GM12864 (cell line): ENCODE data around the gene AIG1.

Experiments
- DNase-seq: peaks from one replicate; pipeline ENCODE4 v3.0.0-alpha.2; 2011; ENCODE audit warnings: low read depth
- H3K4me3 ChIP-seq: 2 replicates; pipeline ENCODE4 v1.5.1; 2011; ENCODE audit warnings: mild to moderate bottlenecking, low read depth, low read length, control low read depth
- TF ChIP-seq, protein P1 (sequence below): IDR thresholded peaks from 2 replicates; pipeline ENCODE4 v1.5.1; 2011; ENCODE audit warnings: low read depth, mild to moderate bottlenecking, moderate library complexity, low read length, control low read depth, inconsistent platforms; ENCODE audit errors: missing control alignments

The AIG1 gene

DNA sequence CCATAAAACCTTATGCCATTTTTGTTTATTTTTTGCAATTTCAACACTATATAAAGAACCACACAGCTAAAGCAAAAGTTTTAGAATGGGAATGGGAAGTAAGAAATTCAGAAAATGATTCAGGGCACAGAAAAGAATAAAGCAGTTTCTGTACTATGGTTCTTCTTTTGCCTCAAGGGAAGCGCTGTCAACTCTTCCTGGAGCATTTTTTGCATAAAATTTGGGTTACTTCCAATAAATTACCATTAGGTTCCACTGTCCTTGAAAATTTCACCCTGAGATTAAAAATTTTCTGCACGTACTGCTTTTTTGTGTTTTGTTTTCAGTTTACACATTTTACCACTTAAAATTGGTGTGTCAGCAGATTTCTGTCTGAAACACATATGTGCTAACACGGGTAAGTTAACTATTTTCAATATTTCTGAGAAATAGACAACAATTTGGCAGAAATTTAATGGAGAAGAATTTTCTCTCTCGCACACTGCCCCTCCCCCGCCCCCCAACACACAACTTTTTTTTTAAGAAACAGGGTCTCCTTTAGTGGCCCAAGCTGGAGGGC, 310.2 kb downstream of the AIG1 start:
- DNase-seq: no peak
- no peak overlapping the region for H3K4me3 ChIP-seq
- TF ChIP-seq, protein P1, sequence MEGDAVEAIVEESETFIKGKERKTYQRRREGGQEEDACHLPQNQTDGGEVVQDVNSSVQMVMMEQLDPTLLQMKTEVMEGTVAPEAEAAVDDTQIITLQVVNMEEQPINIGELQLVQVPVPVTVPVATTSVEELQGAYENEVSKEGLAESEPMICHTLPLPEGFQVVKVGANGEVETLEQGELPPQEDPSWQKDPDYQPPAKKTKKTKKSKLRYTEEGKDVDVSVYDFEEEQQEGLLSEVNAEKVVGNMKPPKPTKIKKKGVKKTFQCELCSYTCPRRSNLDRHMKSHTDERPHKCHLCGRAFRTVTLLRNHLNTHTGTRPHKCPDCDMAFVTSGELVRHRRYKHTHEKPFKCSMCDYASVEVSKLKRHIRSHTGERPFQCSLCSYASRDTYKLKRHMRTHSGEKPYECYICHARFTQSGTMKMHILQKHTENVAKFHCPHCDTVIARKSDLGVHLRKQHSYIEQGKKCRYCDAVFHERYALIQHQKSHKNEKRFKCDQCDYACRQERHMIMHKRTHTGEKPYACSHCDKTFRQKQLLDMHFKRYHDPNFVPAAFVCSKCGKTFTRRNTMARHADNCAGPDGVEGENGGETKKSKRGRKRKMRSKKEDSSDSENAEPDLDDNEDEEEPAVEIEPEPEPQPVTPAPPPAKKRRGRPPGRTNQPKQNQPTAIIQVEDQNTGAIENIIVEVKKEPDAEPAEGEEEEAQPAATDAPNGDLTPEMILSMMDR: no peak

DNA sequence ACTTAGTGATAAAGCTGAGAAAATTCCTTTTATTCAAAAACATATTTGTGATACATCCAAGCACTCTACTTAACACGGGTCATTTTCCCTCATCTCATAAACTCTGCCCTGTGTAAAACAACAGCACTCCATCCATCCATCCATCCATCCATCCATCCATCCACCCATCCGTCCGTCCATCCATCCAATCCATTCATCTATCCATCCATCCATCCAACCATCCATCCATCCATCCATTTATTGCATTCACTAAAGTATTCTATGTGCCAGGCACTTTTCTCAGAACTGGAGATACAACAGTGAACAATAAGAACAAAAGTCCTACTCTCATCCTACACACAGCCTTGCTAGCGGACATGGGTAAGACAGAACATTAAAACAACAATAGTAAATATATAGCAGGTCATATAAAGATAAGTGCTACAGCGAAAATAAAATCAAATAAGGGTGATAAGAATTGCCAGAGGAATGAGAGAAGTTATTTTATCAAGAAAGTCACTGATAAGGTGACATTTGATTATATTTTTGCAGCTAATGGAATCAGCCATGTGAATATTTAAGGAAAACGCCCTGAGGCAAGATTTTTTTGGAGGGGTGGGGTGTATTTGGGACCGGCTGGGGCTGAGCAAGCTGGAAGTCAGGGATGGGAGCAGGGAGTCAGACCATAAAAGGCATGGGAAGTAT, 311.7 kb downstream of the AIG1 start:
- H3K4me3 ChIP-seq: no peak overlapping the region
- TF ChIP-seq, protein P1: no peak
- DNase-seq: no peak

DNA sequence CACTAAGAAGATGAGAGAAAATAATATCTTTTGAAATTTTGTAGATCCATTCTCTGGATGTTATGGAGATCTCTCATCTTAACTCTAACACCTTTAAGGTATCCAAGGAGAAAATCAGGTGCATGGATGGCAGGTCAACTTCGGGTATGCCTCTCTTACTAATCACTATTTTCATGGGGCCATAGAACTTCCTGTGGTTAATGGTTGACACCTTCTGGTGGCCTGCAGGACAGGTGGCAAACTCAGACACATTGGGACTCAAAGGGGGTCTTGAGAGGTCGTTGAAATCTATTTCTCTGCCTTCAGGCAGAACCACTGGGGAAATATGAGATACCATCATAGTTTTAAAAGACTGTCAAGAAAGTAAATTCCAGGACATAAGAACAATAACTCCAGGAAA, 313.3 kb downstream of the AIG1 start:
- DNase-seq: no peak
- no peak overlapping the region for H3K4me3 ChIP-seq
- TF ChIP-seq, protein P1: peak; percentile 19

DNA sequence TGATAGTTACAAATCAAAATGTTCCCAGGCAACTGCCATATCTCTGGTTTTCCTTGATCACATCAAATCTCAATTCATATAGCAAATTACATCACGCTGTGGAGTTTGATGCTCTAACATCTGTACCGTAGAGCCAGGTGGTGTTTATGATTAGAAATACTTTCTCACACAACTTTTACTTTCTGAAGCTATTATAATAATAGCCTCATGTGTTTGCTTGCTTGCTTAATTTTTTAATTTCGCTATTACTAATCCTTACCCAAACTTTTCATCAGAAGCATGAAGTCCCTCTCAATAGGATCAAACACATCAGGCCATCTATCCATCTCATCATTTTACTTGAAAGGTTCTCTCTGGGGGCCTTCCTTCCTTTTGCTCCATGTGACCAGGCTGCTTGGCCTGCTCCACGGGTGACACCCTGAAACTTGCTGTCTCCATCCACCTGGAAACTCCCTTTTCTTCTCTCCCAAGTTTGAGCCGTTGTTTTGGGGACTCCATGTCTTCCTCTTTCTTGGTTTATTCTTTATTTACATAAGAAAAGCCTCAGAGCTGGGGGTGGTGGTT, 314.4 kb downstream of the AIG1 start:
- TF ChIP-seq, protein P1: no peak
- no peak for DNase-seq
- no peak overlapping the region for H3K4me3 ChIP-seq

DNA sequence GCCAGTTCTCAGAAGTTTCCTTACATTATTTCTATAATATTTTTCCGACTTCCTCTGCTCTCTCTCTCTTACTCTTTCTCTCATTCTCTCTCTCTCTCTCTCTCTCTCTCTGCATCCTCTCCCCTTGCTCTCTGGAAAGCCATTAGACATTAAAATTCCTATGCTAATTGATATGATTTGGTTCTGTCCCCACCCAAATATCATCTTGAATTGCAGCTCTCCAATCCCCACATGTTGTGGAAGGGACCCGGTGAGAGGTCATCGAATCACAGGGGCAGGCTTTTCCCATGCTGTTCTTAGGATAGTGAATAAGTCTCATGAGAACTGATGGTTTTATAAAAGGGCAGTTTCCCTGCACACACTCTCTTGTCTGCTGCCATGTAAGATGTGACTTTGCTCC, 315.7 kb downstream of the AIG1 start:
- H3K4me3 ChIP-seq: no peak overlapping the region
- DNase-seq: no peak
- TF ChIP-seq, protein P1: no peak

DNA sequence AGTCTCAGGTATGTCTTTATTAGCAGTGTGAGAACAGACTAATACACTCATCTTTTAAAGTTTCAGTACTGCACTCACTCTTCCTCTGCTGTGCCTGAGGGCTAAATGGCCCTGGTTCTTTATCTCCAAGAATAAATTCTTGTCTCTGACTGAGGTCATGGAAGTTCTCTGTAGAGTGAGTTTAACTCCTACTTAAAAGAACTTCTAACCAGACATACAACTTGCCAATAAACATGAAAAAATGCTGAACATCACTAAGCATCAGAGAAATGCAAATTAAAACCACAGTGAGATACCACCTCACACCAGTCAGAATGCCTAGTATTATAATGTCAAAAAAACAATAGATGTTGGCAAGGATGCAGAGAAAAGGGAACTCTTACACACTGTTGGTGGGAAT, 316.2 kb downstream of the AIG1 start:
- DNase-seq: no peak
- H3K4me3 ChIP-seq: no peak overlapping the region
- TF ChIP-seq, protein P1: no peak
